Mesenchymal stem cell (in vitro differentiated cells and primary cell): ENCODE measurements around the gene SCNN1B.

Experiments used
- DNase-seq: peaks from one replicate; pipeline ENCODE4 v3.0.0-alpha.2; 2013
- H2AFZ ChIP-seq: one replicate; pipeline ENCODE4 v1.6.1; 2013; ENCODE audit warnings: low read depth, mild to moderate bottlenecking, control low read depth, inconsistent platforms, low read length, moderate library complexity
- H2AK5ac ChIP-seq: 2 replicates; pipeline ENCODE4 v1.6.1; 2013; ENCODE audit warnings: low read length, moderate library complexity, mild to moderate bottlenecking, inconsistent platforms; ENCODE audit not compliant: severe bottlenecking
- H2BK120ac ChIP-seq: one replicate; pipeline ENCODE4 v1.6.1; 2013; ENCODE audit warnings: low read depth, mild to moderate bottlenecking, inconsistent platforms, low read length, moderate library complexity
- H2BK12ac ChIP-seq, 2 experiments: one replicate each; pipeline ENCODE4 v1.6.1; 2013; ENCODE audit warnings: inconsistent platforms in 2 of 2, low read length in 2 of 2, mild to moderate bottlenecking in 2 of 2, moderate library complexity in 2 of 2, control low read depth in 1 of 2
- H2BK15ac ChIP-seq: one replicate; pipeline ENCODE4 v1.6.1; 2013; ENCODE audit warnings: mild to moderate bottlenecking, low read depth, inconsistent platforms; ENCODE audit not compliant: poor library complexity, severe bottlenecking
- H2BK5ac ChIP-seq: 2 replicates; pipeline ENCODE4 v1.6.1; 2013; ENCODE audit warnings: low read depth, mild to moderate bottlenecking, low read length, control low read depth, inconsistent platforms; ENCODE audit not compliant: poor library complexity, severe bottlenecking
- H3K14ac ChIP-seq, 2 experiments: one replicate each; pipeline ENCODE4 v1.6.1; 2013; ENCODE audit warnings: inconsistent platforms in 2 of 2, low read length in 2 of 2, control low read depth in 1 of 2, mild to moderate bottlenecking in 1 of 2, moderate library complexity in 1 of 2
- H3K18ac ChIP-seq, 2 experiments: one replicate each; pipeline ENCODE4 v1.6.1; 2013; ENCODE audit warnings: inconsistent platforms in 2 of 2, low read length in 2 of 2, control low read depth in 1 of 2, low read depth in 1 of 2, mild to moderate bottlenecking in 1 of 2
- H3K23ac ChIP-seq, 2 experiments: one replicate each; pipeline ENCODE4 v1.6.1; 2013; ENCODE audit warnings: inconsistent platforms in 2 of 2, low read length in 2 of 2, mild to moderate bottlenecking in 2 of 2, moderate library complexity in 2 of 2, control low read depth in 1 of 2
- H3K27ac ChIP-seq: 2 replicates; pipeline ENCODE4 v1.5.1; 2013; ENCODE audit warnings: mild to moderate bottlenecking, moderate library complexity, low read length, control low read depth, inconsistent platforms; ENCODE audit not compliant: poor library complexity, severe bottlenecking
- H3K27me3 ChIP-seq, 2 experiments: 2 replicates each; pipeline versions ENCODE4 v1.6.1 to v1.7.0; 2013; ENCODE audit warnings: low read length in 2 of 2, mild to moderate bottlenecking in 2 of 2, moderate library complexity in 2 of 2, control low read depth in 1 of 2, inconsistent platforms in 1 of 2; ENCODE audit not compliant: control insufficient read depth in 1 of 2, insufficient read depth in 1 of 2
- H3K36me3 ChIP-seq, 2 experiments: 2 replicates each; pipeline versions ENCODE4 v1.6.1 to v1.7.0; 2013; ENCODE audit warnings: low read length in 2 of 2, control low read depth in 1 of 2, inconsistent platforms in 1 of 2, low read depth in 1 of 2, mild to moderate bottlenecking in 1 of 2; ENCODE audit not compliant: insufficient read depth in 2 of 2, control insufficient read depth in 1 of 2
- H3K4ac ChIP-seq, 2 experiments: one replicate each; pipeline ENCODE4 v1.6.1; 2013; ENCODE audit warnings: inconsistent platforms in 2 of 2, low read length in 2 of 2, mild to moderate bottlenecking in 2 of 2, moderate library complexity in 2 of 2, control low read depth in 1 of 2, low read depth in 1 of 2
- H3K4me1 ChIP-seq: 2 replicates; pipeline ENCODE4 v1.6.1; 2013; ENCODE audit warnings: low read depth, low read length, control low read depth; ENCODE audit not compliant: control insufficient read depth, insufficient read depth
- H3K4me2 ChIP-seq: 2 replicates; pipeline ENCODE4 v1.6.1; 2013; ENCODE audit warnings: low read length, mild to moderate bottlenecking, inconsistent platforms; ENCODE audit not compliant: poor library complexity, severe bottlenecking
- H3K4me3 ChIP-seq, 2 experiments: 2 replicates each; pipeline versions ENCODE4 v1.5.1 to v1.7.0; 2013; ENCODE audit warnings: low read length in 2 of 2, mild to moderate bottlenecking in 2 of 2, control low read depth in 1 of 2, low read depth in 1 of 2; ENCODE audit not compliant: insufficient read depth in 1 of 2
- H3K79me1 ChIP-seq: replicated peaks from 2 replicates; pipeline ENCODE4 v1.6.1; 2013; ENCODE audit warnings: mild to moderate bottlenecking, control low read depth, low read length, inconsistent platforms; ENCODE audit not compliant: poor library complexity, severe bottlenecking
- H3K9ac ChIP-seq: 2 replicates; pipeline ENCODE4 v1.7.0; 2013; ENCODE audit warnings: mild to moderate bottlenecking, low read length, moderate library complexity
- H3K9me3 ChIP-seq: 2 replicates; pipeline ENCODE4 v1.7.0; 2013; ENCODE audit warnings: mild to moderate bottlenecking, low read length; ENCODE audit not compliant: control insufficient read depth
- H4K8ac ChIP-seq: one replicate; pipeline ENCODE4 v1.6.1; 2013; ENCODE audit warnings: inconsistent platforms, mild to moderate bottlenecking, low read length, moderate library complexity
- H4K91ac ChIP-seq: one replicate; pipeline ENCODE4 v1.6.1; 2013; ENCODE audit warnings: mild to moderate bottlenecking, low read length, inconsistent platforms
- WGBS: methylation state at CpG from one replicate; pipeline ENCODE4 v1.1.7; 2013; ENCODE audit warnings: mixed read lengths; 5-methylcytosine and 5-hydroxymethylcytosine counted together

Gene SCNN1B

DNA sequence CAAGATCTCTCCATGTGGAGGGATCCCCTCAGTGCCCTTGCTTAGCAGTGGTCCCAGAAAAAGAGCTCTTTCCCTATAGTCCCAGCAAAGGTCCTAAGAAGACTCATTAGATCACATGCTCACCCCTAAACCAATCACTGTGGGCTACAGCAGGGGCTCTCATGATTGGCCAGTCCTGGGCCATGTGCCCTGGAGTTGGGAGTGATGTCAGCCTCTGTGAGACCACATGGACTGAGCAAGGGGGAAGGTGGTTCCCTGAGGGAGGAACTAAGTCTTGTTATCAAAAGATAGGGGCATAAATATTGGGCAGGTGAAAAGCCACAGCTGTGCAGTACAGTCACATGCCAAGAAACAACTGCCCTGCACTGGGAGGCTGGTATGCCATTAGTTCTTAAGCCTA lies 51.3 kb downstream of the SCNN1B start:
- Histone ChIP-seq H3K27ac (no peak overlapping the region), H3K79me1 (no peaks in the 10 kb centered on the region), H2BK15ac (no peak overlapping the region), H3K4me1 (no peaks in the 10 kb centered on the region), H3K9me3 (no peaks in the 10 kb centered on the region), H3K4me2 (no peak overlapping the region), H3K4me3 (no peak overlapping the region), H2AFZ (no peak overlapping the region), H3K36me3 (no peaks in the 10 kb centered on the region), H2BK120ac (no peak overlapping the region), H2BK5ac (no peak overlapping the region), H3K14ac (no peak overlapping the region), H3K27me3 (peaks cover 4 to 13% of the 10 kb centered on the region in 2 experiments), H3K23ac (no peak overlapping the region), H4K91ac (no peak overlapping the region), H3K18ac (no peak overlapping the region), H2AK5ac (no peak overlapping the region), H3K9ac (no peak overlapping the region), H3K4ac (no peak overlapping the region), H4K8ac (no peak overlapping the region), H2BK12ac (no peak overlapping the region)
- no peak for DNase-seq

- H3K14ac ChIP-seq: no peak overlapping the region
- no peaks in the 10 kb centered on the region for H3K36me3 ChIP-seq
- no peak for DNase-seq
- H2AFZ ChIP-seq: no peak overlapping the region
- H3K27ac ChIP-seq: no peak overlapping the region
- no peak overlapping the region for H2AK5ac ChIP-seq
- H3K4me2 ChIP-seq: no peak overlapping the region
- no peak overlapping the region for H2BK12ac ChIP-seq
- H3K9ac ChIP-seq: no peak overlapping the region
- H2BK5ac ChIP-seq: no peak overlapping the region
- no peak overlapping the region for H3K23ac ChIP-seq
- H4K8ac ChIP-seq: no peak overlapping the region
- H2BK15ac ChIP-seq: no peak overlapping the region
- no peak overlapping the region for H3K18ac ChIP-seq
- 82% methylated on average over 9 of the region's 9 CpGs for WGBS
- no peak overlapping the region for H4K91ac ChIP-seq
- peaks cover 4 to 13% of the 10 kb centered on the region in 2 experiments for H3K27me3 ChIP-seq
- no peaks in the 10 kb centered on the region for H3K79me1 ChIP-seq
- no peak overlapping the region for H2BK120ac ChIP-seq
- H3K4ac ChIP-seq: no peak overlapping the region
- no peaks in the 10 kb centered on the region for H3K4me1 ChIP-seq
- H3K9me3 ChIP-seq: no peaks in the 10 kb centered on the region
- no peak overlapping the region for H3K4me3 ChIP-seq
Observed at GRCh38 chr16:23354246-23354645, 52.1 kb downstream of the SCNN1B start.

DNA sequence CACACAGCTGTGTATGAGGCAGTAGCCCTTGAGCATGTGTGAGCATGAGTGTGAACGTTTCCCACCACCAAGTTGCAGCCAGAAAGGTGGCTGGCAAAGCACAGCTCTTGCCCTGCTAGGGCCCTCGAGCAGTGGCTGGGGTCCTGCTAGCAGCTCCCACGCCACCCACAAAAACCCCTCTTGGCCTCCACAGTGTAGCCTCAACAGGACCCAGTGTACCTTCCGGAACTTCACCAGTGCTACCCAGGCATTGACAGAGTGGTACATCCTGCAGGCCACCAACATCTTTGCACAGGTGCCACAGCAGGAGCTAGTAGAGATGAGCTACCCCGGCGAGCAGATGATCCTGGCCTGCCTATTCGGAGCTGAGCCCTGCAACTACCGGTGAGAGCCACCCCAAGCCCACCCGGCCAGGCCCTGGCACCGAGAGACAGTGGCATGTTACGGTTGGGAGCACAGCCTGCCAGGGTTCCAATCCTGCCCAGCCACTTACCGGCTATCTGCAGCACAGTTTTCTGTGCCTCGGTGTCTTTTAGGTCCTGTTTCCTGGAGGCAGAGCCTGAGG lies 53.1 kb downstream of the SCNN1B start:
- Histone ChIP-seq H3K4ac (no peak overlapping the region), H2AFZ (no peak overlapping the region), H3K27me3 (peaks cover 4 to 13% of the 10 kb centered on the region in 2 experiments), H2BK15ac (no peak overlapping the region), H3K4me3 (no peak overlapping the region), H2BK12ac (no peak overlapping the region), H3K23ac (no peak overlapping the region), H3K9me3 (no peaks in the 10 kb centered on the region), H3K79me1 (no peaks in the 10 kb centered on the region), H3K14ac (no peak overlapping the region), H2BK5ac (no peak overlapping the region), H3K4me1 (no peaks in the 10 kb centered on the region), H3K9ac (no peak overlapping the region), H3K27ac (no peak overlapping the region), H2BK120ac (no peak overlapping the region), H3K4me2 (no peak overlapping the region), H4K8ac (no peak overlapping the region), H3K18ac (no peak overlapping the region), H4K91ac (no peak overlapping the region), H2AK5ac (no peak overlapping the region), H3K36me3 (no peaks in the 10 kb centered on the region)
- 80% methylated on average over 13 of the region's 13 CpGs for WGBS
- DNase-seq: no peak

- Histone ChIP-seq H2AK5ac (no peak overlapping the region), H2AFZ (no peak overlapping the region), H3K27ac (no peak overlapping the region), H3K23ac (no peak overlapping the region), H3K4me2 (no peak overlapping the region), H3K4ac (no peak overlapping the region), H2BK12ac (no peak overlapping the region), H3K14ac (no peak overlapping the region), H3K79me1 (no peaks in the 10 kb centered on the region), H3K9ac (no peak overlapping the region), H2BK5ac (no peak overlapping the region), H3K4me3 (no peak overlapping the region), H3K9me3 (no peaks in the 10 kb centered on the region), H2BK120ac (no peak overlapping the region), H3K4me1 (no peaks in the 10 kb centered on the region), H4K91ac (no peak overlapping the region), H3K36me3 (no peaks in the 10 kb centered on the region), H3K18ac (no peak overlapping the region), H3K27me3 (peaks cover 4 to 7% of the 10 kb centered on the region in 2 experiments), H4K8ac (no peak overlapping the region), H2BK15ac (no peak overlapping the region)
- 72% methylated on average over 7 of the region's 7 CpGs for WGBS
- no peak for DNase-seq
Observed at GRCh38 chr16:23356941-23357340, 54.8 kb downstream of the SCNN1B start.
